Peyer's patch (tissue), 4 donors: Measurements from ENCODE around the gene EGLN2.

ENCODE experiments used
- POLR2A ChIP-seq, 2 donors: fragments of 450-650 bp; IDR thresholded peaks; one replicate each; pipeline ENCODE4 v1.5.1; 2017; ENCODE audit warnings: antibody characterized with exemption in 2 of 2, mild to moderate bottlenecking in 2 of 2, moderate library complexity in 2 of 2
- TF ChIP-seq, protein P1 (sequence below), 6 experiments: fragments of 450-650 bp in 4 of 6; fragments of 200-600 bp in 2 of 6; sonication (generic) in 1 of 6; IDR thresholded peaks; one replicate each; pipeline ENCODE4 v1.5.1; 2017 to 2019; ENCODE audit warnings: antibody characterized with exemption in 6 of 6, mild to moderate bottlenecking in 3 of 6, moderate library complexity in 1 of 6

- TF ChIP-seq, protein P1, sequence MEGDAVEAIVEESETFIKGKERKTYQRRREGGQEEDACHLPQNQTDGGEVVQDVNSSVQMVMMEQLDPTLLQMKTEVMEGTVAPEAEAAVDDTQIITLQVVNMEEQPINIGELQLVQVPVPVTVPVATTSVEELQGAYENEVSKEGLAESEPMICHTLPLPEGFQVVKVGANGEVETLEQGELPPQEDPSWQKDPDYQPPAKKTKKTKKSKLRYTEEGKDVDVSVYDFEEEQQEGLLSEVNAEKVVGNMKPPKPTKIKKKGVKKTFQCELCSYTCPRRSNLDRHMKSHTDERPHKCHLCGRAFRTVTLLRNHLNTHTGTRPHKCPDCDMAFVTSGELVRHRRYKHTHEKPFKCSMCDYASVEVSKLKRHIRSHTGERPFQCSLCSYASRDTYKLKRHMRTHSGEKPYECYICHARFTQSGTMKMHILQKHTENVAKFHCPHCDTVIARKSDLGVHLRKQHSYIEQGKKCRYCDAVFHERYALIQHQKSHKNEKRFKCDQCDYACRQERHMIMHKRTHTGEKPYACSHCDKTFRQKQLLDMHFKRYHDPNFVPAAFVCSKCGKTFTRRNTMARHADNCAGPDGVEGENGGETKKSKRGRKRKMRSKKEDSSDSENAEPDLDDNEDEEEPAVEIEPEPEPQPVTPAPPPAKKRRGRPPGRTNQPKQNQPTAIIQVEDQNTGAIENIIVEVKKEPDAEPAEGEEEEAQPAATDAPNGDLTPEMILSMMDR (IDR thresholded peaks at IDR 0.05), result no peak
- no peak for TF ChIP-seq POLR2A (IDR thresholded peaks at IDR 0.05)
These were observed 23.2 kb downstream of the EGLN2 start for GRCh38 chr19:40822161-40822560.
